K562 (cell line): ENCODE measurements around the gene RBP3. TPM values are rescaled to one million over a fixed set of nuclear protein-coding genes. Genes with fewer than 3 reads are reported as not detected.

Source experiments
- ATAC-seq: fragments of 200-7000 bp; cut with Tn5 transposase; 3 replicates; pipeline ENCODE4 v1.9.1; 2020; ENCODE audit warnings: moderate library complexity
- BruUV-seq: library from RNA; stranded (reverse); fragments of 400-500 nt; replicated peaks from 2 replicates; lab custom pipeline; 2021; lab: Mats Ljungman, UMichigan
- CTCF ChIA-PET: fragments of 300-600 bp; formaldehyde crosslinking; extraction: SDS; loops from one replicate; lab custom pipeline; 2021; ENCODE audit warnings: low intra/inter-chr PET ratio; lab: Yijun Ruan, JAX
- POLR2A ChIA-PET: fragments of 300-600, 350-650 bp; sonication (Branson Sonifier 250); formaldehyde crosslinking; extraction: SDS; loops from one replicate; lab custom pipeline; 2021; ENCODE audit warnings: antibody characterized with exemption, inconsistent platforms; lab: Yijun Ruan, JAX
- DNase-seq, 4 experiments: peaks; one replicate each; pipeline versions ENCODE4 v3.0.0 to v3.0.0-alpha.2; 2011 to 2018; ENCODE audit warnings: low spot score in 3 of 4, mixed read lengths in 3 of 4; ENCODE audit errors: extremely low read depth in 1 of 4
- FAIRE-seq: peaks from 2 replicates; lab custom pipeline; 2011; peaks lifted over from hg19 to GRCh38; lab: Jason Lieb, UNC
- H2AFZ ChIP-seq: 2 replicates; pipeline ENCODE4 v1.6.0; 2011; ENCODE audit warnings: low read depth, low read length, control low read depth, inconsistent platforms
- H3K27ac ChIP-seq: fragments of 200-600 bp; 3 replicates; pipeline ENCODE4 v1.8.0; 2011; ENCODE audit warnings: low read depth, mild to moderate bottlenecking, control low read depth, inconsistent platforms, low read length, moderate library complexity, mixed read lengths; ENCODE audit errors: extremely low read depth
- H3K27me3 ChIP-seq, 2 experiments: fragments of 300-600 bp in 1 of 2; 2 replicates in 1 of 2; 3 replicates in 1 of 2; pipeline versions ENCODE4 v1.6.0 to v1.8.0; 2011; ENCODE audit warnings: inconsistent platforms in 2 of 2, low read length in 2 of 2, mild to moderate bottlenecking in 1 of 2, mixed read lengths in 1 of 2, moderate library complexity in 1 of 2; ENCODE audit not compliant: control insufficient read depth in 2 of 2, insufficient read depth in 2 of 2
- H3K36me3 ChIP-seq: fragments of 300-600 bp; 3 replicates; pipeline ENCODE4 v1.8.0; 2011; ENCODE audit warnings: mild to moderate bottlenecking, low read length, inconsistent platforms; ENCODE audit not compliant: control insufficient read depth, insufficient read depth
- H3K4me1 ChIP-seq, 2 experiments: fragments of 200-600 bp in 1 of 2; replicated peaks in 1 of 2; 2 replicates in 1 of 2; 3 replicates in 1 of 2; pipeline versions ENCODE4 v1.5.1 to v1.8.0; 2011; ENCODE audit warnings: inconsistent platforms in 2 of 2, low read length in 2 of 2, mild to moderate bottlenecking in 1 of 2, mixed read lengths in 1 of 2, moderate library complexity in 1 of 2; ENCODE audit not compliant: control insufficient read depth in 2 of 2, insufficient read depth in 2 of 2
- H3K4me2 ChIP-seq: 2 replicates; pipeline ENCODE4 v1.6.1; 2011; ENCODE audit warnings: low read length, control low read depth, inconsistent platforms, mixed read lengths; ENCODE audit not compliant: insufficient read depth
- H3K4me3 ChIP-seq: fragments of 200-600 bp; sonication (generic), shearing (Covaris generic); 2 replicates; pipeline ENCODE4 v1.5.1; 2016; ENCODE audit warnings: control low read depth, inconsistent platforms
- H3K79me2 ChIP-seq: fragments of 200-600 bp; 3 replicates; pipeline ENCODE4 v1.8.0; 2011; ENCODE audit warnings: low read length, inconsistent platforms; ENCODE audit not compliant: control insufficient read depth, insufficient read depth
- H3K9ac ChIP-seq, 2 experiments: 2 replicates each; pipeline versions ENCODE4 v1.6.0 to v1.6.1; 2011; ENCODE audit warnings: low read depth in 2 of 2, low read length in 2 of 2, control low read depth in 1 of 2, inconsistent platforms in 1 of 2, mild to moderate bottlenecking in 1 of 2, mixed read lengths in 1 of 2; ENCODE audit not compliant: insufficient read depth in 1 of 2
- H3K9me1 ChIP-seq: one replicate; pipeline ENCODE4 v1.6.0; 2011; ENCODE audit warnings: inconsistent platforms, mild to moderate bottlenecking, low read length, moderate library complexity; ENCODE audit not compliant: control insufficient read depth, insufficient read depth
- H3K9me3 ChIP-seq: replicated peaks from 2 replicates; pipeline ENCODE4 v1.5.1; 2011; ENCODE audit warnings: low read depth, low read length, inconsistent platforms; ENCODE audit not compliant: control insufficient read depth, insufficient read depth
- H4K20me1 ChIP-seq: replicated peaks from 2 replicates; pipeline ENCODE4 v1.6.1; 2011; ENCODE audit warnings: low read length, inconsistent platforms, mixed read lengths; ENCODE audit not compliant: control insufficient read depth, insufficient read depth
- FOXJ3 ChIP-seq: sonication (generic); formaldehyde crosslinking; IDR thresholded peaks from 2 replicates; pipeline ENCODE4 v1.4.0; 2020; ENCODE audit warnings: mild to moderate bottlenecking, missing genetic modification reagents
- ZC3H11A ChIP-seq: IDR thresholded peaks from 2 replicates; pipeline ENCODE4 v1.6.1; 2012; ENCODE audit warnings: low read depth, low read length, improper control_type of control experiment
- ZNF785 ChIP-seq: fragments of 250-450 bp; sonication (Bioruptor Pico); IDR thresholded peaks from 2 replicates; pipeline ENCODE4 v1.4.0; 2020; ENCODE audit warnings: mild to moderate bottlenecking
- WGBS: fragments of 100-300 bp; shearing (Covaris generic); methylation state at CpG from one replicate; pipeline ENCODE4 v1.1.6; 2016; ENCODE audit warnings: low coverage, mixed read lengths; ENCODE audit not compliant: insufficient coverage; ENCODE audit errors: missing lambda C conversion rate; 5-methylcytosine and 5-hydroxymethylcytosine counted together
- in situ Hi-C: fragments of 300-500 bp; cut with MboI; formaldehyde crosslinking; loops from 4 replicates; pipeline ENCODE4 v1.15.0; 2018; ENCODE audit warnings: inconsistent platforms, mixed read lengths
- intact Hi-C: fragments of 100-400 bp; cut with micrococcal nuclease; formaldehyde crosslinking; loops from 2 replicates; pipeline ENCODE4 v1.14.2; 2022
- polyA plus RNA-seq, 8 experiments: library from polyadenylated mRNA; depleted of rRNA in 4 of 8; stranded (reverse) in 5 of 8; unstranded in 3 of 8; fragments of >200 nt; fragmentation: Nextera tagmentation in 2 of 8; fragmentation: Illumina TruSeq in 1 of 8; extraction: Ambion mirVana in 2 of 8; extraction: Trizol in 1 of 8; gene quantifications; 2 replicates each; pipeline versions ENCODE4 v1.2.1 to v1.2.3, GENCODE V29; 2011 to 2014; ENCODE audit warnings: inconsistent platforms in 1 of 8, missing spikeins in 1 of 8
- total RNA-seq, 7 experiments: library from RNA; depleted of rRNA in 6 of 7; stranded (reverse); fragments of >200 nt in 6 of 7; fragmentation: Illumina TruSeq in 2 of 7; extraction: Trizol in 2 of 7; gene quantifications; 2 replicates each; pipeline versions ENCODE4 v1.2.1 to v1.2.3, GENCODE V29; 2011 to 2021; ENCODE audit warnings: low replicate concordance in 1 of 7
- TF ChIP-seq, protein P1 (sequence below): sonication (generic); formaldehyde crosslinking; IDR thresholded peaks from 2 replicates; pipeline ENCODE4 v1.8.0; 2023; ENCODE audit warnings: mild to moderate bottlenecking, missing genetic modification reagents

The RBP3 gene
- total and polyA plus RNA-seq, 9 of the 15 experiments (the other 6 are each of a cell fraction or from before 2014, with no cell fraction given) = not detected

DNA sequence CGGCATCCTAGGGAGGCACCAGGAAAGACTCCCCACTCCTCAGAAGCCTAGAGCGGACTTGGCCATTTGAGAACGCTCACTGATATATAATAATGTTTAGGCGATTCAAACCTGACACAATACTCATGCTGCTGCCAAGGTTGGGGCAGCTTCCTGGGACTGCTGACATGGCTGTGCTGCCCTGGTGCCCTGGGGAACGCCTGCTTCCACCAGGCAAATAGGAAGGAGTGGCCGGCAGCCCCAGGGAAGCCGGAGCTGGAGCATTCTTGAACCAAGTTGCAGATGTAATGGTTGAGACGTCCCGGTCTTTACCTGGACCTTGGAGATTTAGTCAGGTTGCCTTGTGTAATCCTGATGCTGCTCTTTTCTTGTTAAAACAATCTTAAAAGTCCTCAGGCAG is 39.4 kb upstream of the RBP3 start:
- H4K20me1 ChIP-seq = peaks cover 11% of the 10 kb centered on the region; the same call in 1 of the 2 replicates
- intact Hi-C loops (no loop called here), in situ Hi-C loops (no loop called here)
- no peak overlapping the region for H3K27ac ChIP-seq
- no peak for TF ChIP-seq FOXJ3
- no peak for TF ChIP-seq ZNF785 (CRISPR knock-in tag)
- no peak for TF ChIP-seq ZC3H11A
- TF ChIP-seq, protein P1, sequence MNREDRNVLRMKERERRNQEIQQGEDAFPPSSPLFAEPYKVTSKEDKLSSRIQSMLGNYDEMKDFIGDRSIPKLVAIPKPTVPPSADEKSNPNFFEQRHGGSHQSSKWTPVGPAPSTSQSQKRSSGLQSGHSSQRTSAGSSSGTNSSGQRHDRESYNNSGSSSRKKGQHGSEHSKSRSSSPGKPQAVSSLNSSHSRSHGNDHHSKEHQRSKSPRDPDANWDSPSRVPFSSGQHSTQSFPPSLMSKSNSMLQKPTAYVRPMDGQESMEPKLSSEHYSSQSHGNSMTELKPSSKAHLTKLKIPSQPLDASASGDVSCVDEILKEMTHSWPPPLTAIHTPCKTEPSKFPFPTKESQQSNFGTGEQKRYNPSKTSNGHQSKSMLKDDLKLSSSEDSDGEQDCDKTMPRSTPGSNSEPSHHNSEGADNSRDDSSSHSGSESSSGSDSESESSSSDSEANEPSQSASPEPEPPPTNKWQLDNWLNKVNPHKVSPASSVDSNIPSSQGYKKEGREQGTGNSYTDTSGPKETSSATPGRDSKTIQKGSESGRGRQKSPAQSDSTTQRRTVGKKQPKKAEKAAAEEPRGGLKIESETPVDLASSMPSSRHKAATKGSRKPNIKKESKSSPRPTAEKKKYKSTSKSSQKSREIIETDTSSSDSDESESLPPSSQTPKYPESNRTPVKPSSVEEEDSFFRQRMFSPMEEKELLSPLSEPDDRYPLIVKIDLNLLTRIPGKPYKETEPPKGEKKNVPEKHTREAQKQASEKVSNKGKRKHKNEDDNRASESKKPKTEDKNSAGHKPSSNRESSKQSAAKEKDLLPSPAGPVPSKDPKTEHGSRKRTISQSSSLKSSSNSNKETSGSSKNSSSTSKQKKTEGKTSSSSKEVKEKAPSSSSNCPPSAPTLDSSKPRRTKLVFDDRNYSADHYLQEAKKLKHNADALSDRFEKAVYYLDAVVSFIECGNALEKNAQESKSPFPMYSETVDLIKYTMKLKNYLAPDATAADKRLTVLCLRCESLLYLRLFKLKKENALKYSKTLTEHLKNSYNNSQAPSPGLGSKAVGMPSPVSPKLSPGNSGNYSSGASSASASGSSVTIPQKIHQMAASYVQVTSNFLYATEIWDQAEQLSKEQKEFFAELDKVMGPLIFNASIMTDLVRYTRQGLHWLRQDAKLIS (CRISPR knock-in tag) = no peak
- H3K79me2 ChIP-seq = no peaks in the 10 kb centered on the region
- ATAC-seq (no peak), DNase-seq (no peak), FAIRE-seq (no peak)
- H2AFZ ChIP-seq = no peak overlapping the region
- ChIA-PET POLR2A (no interaction called here), CTCF (no interaction called here)
- H3K36me3 ChIP-seq = no peaks in the 10 kb centered on the region
- peak overlapping the region in 1 of 2 experiments; percentile 23; a peak in 1 of 4 replicates for H3K9ac ChIP-seq
- H3K4me1 ChIP-seq = peaks cover 26 to 46% of the 10 kb centered on the region in 2 experiments; a peak in 4 of 5 replicates
- H3K9me1 ChIP-seq = no peaks in the 10 kb centered on the region
- WGBS = 35% methylated on average over 9 of the region's 9 CpGs
- no peak overlapping the region for H3K4me3 ChIP-seq
- no TSS peak for BruUV-seq
- H3K9me3 ChIP-seq = no peaks in the 10 kb centered on the region
- H3K27me3 ChIP-seq = peaks cover 0 to 6% of the 10 kb centered on the region in 2 experiments; a peak in 3 of 5 replicates
- H3K4me2 ChIP-seq = no peak overlapping the region
